Osteoblast (primary cell): ENCODE results near the gene OR4P4. TPM values are rescaled to one million over a fixed set of nuclear protein-coding genes. Genes with fewer than 3 reads are reported as not detected.

Experiments
- DNase-seq: peaks from one replicate; pipeline ENCODE4 v3.0.0; 2011; ENCODE audit warnings: low spot score, mixed read lengths; ENCODE audit not compliant: insufficient read length; ENCODE audit errors: missing footprints
- H2AFZ ChIP-seq: 2 replicates; pipeline ENCODE4 v1.6.0; 2011; ENCODE audit warnings: mild to moderate bottlenecking, low read length
- H3K27ac ChIP-seq: 2 replicates; pipeline ENCODE4 v1.5.1; 2011; ENCODE audit warnings: mild to moderate bottlenecking, low read depth, low read length, moderate library complexity
- H3K27me3 ChIP-seq: 2 replicates; pipeline ENCODE4 v1.6.0; 2012; ENCODE audit warnings: mild to moderate bottlenecking, control low read depth, inconsistent platforms, low read length, moderate library complexity; ENCODE audit not compliant: insufficient read depth
- H3K36me3 ChIP-seq: 2 replicates; pipeline ENCODE4 v1.5.1; 2011; ENCODE audit warnings: mild to moderate bottlenecking, low read length, control low read depth, moderate library complexity; ENCODE audit not compliant: insufficient read depth
- H3K4me1 ChIP-seq: 2 replicates; pipeline ENCODE4 v1.5.1; 2011; ENCODE audit warnings: mild to moderate bottlenecking, low read length, control low read depth, moderate library complexity; ENCODE audit not compliant: insufficient read depth
- H3K4me2 ChIP-seq: 2 replicates; pipeline ENCODE4 v1.6.0; 2011; ENCODE audit warnings: mild to moderate bottlenecking, low read length; ENCODE audit not compliant: insufficient read depth
- H3K4me3 ChIP-seq: fragments of 200-600 bp; sonication (generic); 3 replicates; pipeline ENCODE4 v1.5.1; 2012; ENCODE audit warnings: mild to moderate bottlenecking, low read length, inconsistent platforms; ENCODE audit not compliant: insufficient read depth
- H3K79me2 ChIP-seq: 2 replicates; pipeline ENCODE4 v1.6.0; 2012; ENCODE audit warnings: mild to moderate bottlenecking, low read length, control low read depth, inconsistent platforms; ENCODE audit not compliant: insufficient read depth
- H3K9me3 ChIP-seq: 2 replicates; pipeline ENCODE4 v1.5.1; 2011; ENCODE audit warnings: low read depth, low read length, control low read depth
- H4K20me1 ChIP-seq: 2 replicates; pipeline ENCODE4 v1.6.0; 2012; ENCODE audit warnings: mild to moderate bottlenecking, low read length, control low read depth; ENCODE audit not compliant: insufficient read depth
- CTCF ChIP-seq: IDR thresholded peaks from 2 replicates; pipeline ENCODE4 v1.5.1; 2011; ENCODE audit warnings: mild to moderate bottlenecking, low read depth, low read length, moderate library complexity; ENCODE audit errors: extremely low read depth
- total RNA-seq: library from RNA; depleted of rRNA; stranded (reverse); fragments of >200 nt; gene quantifications from 2 replicates; pipeline ENCODE4 v1.2.3, GENCODE V29; 2012

Gene OR4P4
- total RNA-seq, 1 donor, result not detected

GRCh38 chr11:55652560-55652959, 17.6 kb downstream of the OR4P4 start:
- H3K27ac ChIP-seq, result no peak overlapping the region
- no peaks in the 10 kb centered on the region for H3K9me3 ChIP-seq
- H3K4me3 ChIP-seq, result no peak overlapping the region
- H2AFZ ChIP-seq, result no peak overlapping the region
- DNase-seq, result no peak
- H4K20me1 ChIP-seq, result no peaks in the 10 kb centered on the region
- H3K27me3 ChIP-seq, result no peaks in the 10 kb centered on the region
- no peaks in the 10 kb centered on the region for H3K36me3 ChIP-seq
- TF ChIP-seq CTCF, result no peak
- H3K4me2 ChIP-seq, result no peak overlapping the region
- H3K4me1 ChIP-seq, result no peaks in the 10 kb centered on the region
- H3K79me2 ChIP-seq, result no peaks in the 10 kb centered on the region

- Histone ChIP-seq H3K4me3 (no peak overlapping the region), H3K4me2 (no peak overlapping the region), H4K20me1 (no peaks in the 10 kb centered on the region), H2AFZ (no peak overlapping the region), H3K27ac (no peak overlapping the region), H3K4me1 (no peaks in the 10 kb centered on the region), H3K27me3 (no peaks in the 10 kb centered on the region), H3K36me3 (no peaks in the 10 kb centered on the region), H3K9me3 (no peaks in the 10 kb centered on the region), H3K79me2 (no peaks in the 10 kb centered on the region)
- no peak for TF ChIP-seq CTCF
- no peak for DNase-seq
Observed at GRCh38 chr11:55655096-55655495, 20.2 kb downstream of the OR4P4 start.

GRCh38 chr11:55658031-55658573, 23.2 kb downstream of the OR4P4 start:
- H3K27me3 ChIP-seq, result no peaks in the 10 kb centered on the region
- TF ChIP-seq CTCF, result no peak
- no peak overlapping the region for H3K4me2 ChIP-seq
- H3K36me3 ChIP-seq, result no peaks in the 10 kb centered on the region
- no peak overlapping the region for H3K4me3 ChIP-seq
- no peak overlapping the region for H2AFZ ChIP-seq
- H3K79me2 ChIP-seq, result no peaks in the 10 kb centered on the region
- no peak overlapping the region for H3K27ac ChIP-seq
- no peaks in the 10 kb centered on the region for H4K20me1 ChIP-seq
- no peak for DNase-seq
- H3K4me1 ChIP-seq, result no peaks in the 10 kb centered on the region
- H3K9me3 ChIP-seq, result no peaks in the 10 kb centered on the region

GRCh38 chr11:55658608-55659007, 23.7 kb downstream of the OR4P4 start:
- Histone ChIP-seq H3K4me3 (no peak overlapping the region), H3K36me3 (no peaks in the 10 kb centered on the region), H3K4me2 (no peak overlapping the region), H3K4me1 (no peaks in the 10 kb centered on the region), H3K27me3 (no peaks in the 10 kb centered on the region), H3K27ac (no peak overlapping the region), H3K9me3 (no peaks in the 10 kb centered on the region), H2AFZ (no peak overlapping the region), H3K79me2 (no peaks in the 10 kb centered on the region), H4K20me1 (no peaks in the 10 kb centered on the region)
- no peak for DNase-seq
- TF ChIP-seq CTCF, result no peak
